Keratinocyte (primary cell): Measurements from ENCODE around the gene SEPHS2. TPM values are rescaled to one million over a fixed set of nuclear protein-coding genes. Genes with fewer than 3 reads are reported as not detected.
"Not testable (repeated sequence)": the region's sequence is repeated elsewhere in the genome, so short reads cannot be mapped to it uniquely, and the experiment has no call there.

Experiments used
- DNase-seq: peaks from one replicate; pipeline ENCODE4 v3.0.0-alpha.2; 2011; ENCODE audit warnings: low read depth, missing footprints, low spot score
- FAIRE-seq: peaks from 2 replicates; lab custom pipeline; 2011; peaks lifted over from hg19 to GRCh38; lab: Jason Lieb, UNC
- H2AFZ ChIP-seq: 2 replicates; pipeline ENCODE4 v1.6.0; 2012; ENCODE audit warnings: low read length, control low read depth, inconsistent platforms; ENCODE audit not compliant: control insufficient read depth
- H3K27ac ChIP-seq: 2 replicates; pipeline ENCODE4 v1.5.1; 2011; ENCODE audit warnings: low read length; ENCODE audit not compliant: control insufficient read depth, insufficient read depth
- H3K27me3 ChIP-seq: 3 replicates; pipeline ENCODE4 v1.6.0; 2011; ENCODE audit warnings: low read length; ENCODE audit not compliant: control insufficient read depth, insufficient read depth; ENCODE audit errors: extremely low read depth
- H3K36me3 ChIP-seq, 2 experiments: 2 replicates in 1 of 2; 3 replicates in 1 of 2; pipeline ENCODE4 v1.5.1; 2011; ENCODE audit warnings: low read length in 2 of 2, mild to moderate bottlenecking in 1 of 2; ENCODE audit not compliant: control insufficient read depth in 2 of 2, insufficient read depth in 2 of 2; ENCODE audit errors: extremely low read depth in 1 of 2
- H3K4me1 ChIP-seq: 3 replicates; pipeline ENCODE4 v1.5.1; 2011; ENCODE audit warnings: low read length; ENCODE audit not compliant: control insufficient read depth, insufficient read depth; ENCODE audit errors: extremely low read depth
- H3K4me2 ChIP-seq: 3 replicates; pipeline ENCODE4 v1.6.0; 2011; ENCODE audit warnings: low read depth, low read length; ENCODE audit not compliant: control insufficient read depth, insufficient read depth; ENCODE audit errors: extremely low read depth
- H3K4me3 ChIP-seq, 3 experiments: fragments of 200-600 bp in 1 of 3; sonication (generic) in 1 of 3; 2 replicates in 2 of 3; 3 replicates in 1 of 3; pipeline ENCODE4 v1.5.1; 2011 to 2016; ENCODE audit warnings: low read length in 3 of 3, mild to moderate bottlenecking in 3 of 3, control low read depth in 2 of 3, inconsistent platforms in 1 of 3, low read depth in 1 of 3, mixed read lengths in 1 of 3, mixed run types in 1 of 3, moderate library complexity in 1 of 3; ENCODE audit not compliant: control insufficient read depth in 2 of 3, insufficient read depth in 2 of 3; ENCODE audit errors: extremely low read depth in 1 of 3
- H3K79me2 ChIP-seq: 2 replicates; pipeline ENCODE4 v1.6.0; 2012; ENCODE audit warnings: low read length; ENCODE audit not compliant: control insufficient read depth, insufficient read depth
- H3K9ac ChIP-seq: 3 replicates; pipeline ENCODE4 v1.6.0; 2011; ENCODE audit warnings: low read length; ENCODE audit not compliant: control insufficient read depth, insufficient read depth; ENCODE audit errors: extremely low read depth
- H3K9me1 ChIP-seq: 3 replicates; pipeline ENCODE4 v1.6.0; 2011; ENCODE audit warnings: low read length; ENCODE audit not compliant: control insufficient read depth, insufficient read depth; ENCODE audit errors: extremely low read depth
- H3K9me3 ChIP-seq: 2 replicates; pipeline ENCODE4 v1.5.1; 2012; ENCODE audit warnings: low read depth, low read length; ENCODE audit not compliant: control insufficient read depth
- H4K20me1 ChIP-seq: 3 replicates; pipeline ENCODE4 v1.6.0; 2011; ENCODE audit warnings: low read length; ENCODE audit not compliant: control insufficient read depth, insufficient read depth; ENCODE audit errors: extremely low read depth
- EZH2 ChIP-seq: IDR thresholded peaks from one replicate; pipeline ENCODE4 v1.6.1; 2012; ENCODE audit warnings: inconsistent platforms, mild to moderate bottlenecking, low read length, moderate library complexity
- dilution Hi-C: fragments of 300-500 bp; cut with MboI; formaldehyde crosslinking; loops from one replicate; pipeline ENCODE4 v1.7.0; 2020; ENCODE audit warnings: low sequenced_read_pairs; ENCODE audit not compliant: extremely low pct_ligation_motif_present
- polyA plus RNA-seq, 5 experiments: library from polyadenylated mRNA; depleted of rRNA in 3 of 5; stranded (reverse) in 3 of 5; stranded (forward) in 1 of 5; unstranded in 1 of 5; fragments of >200 nt; gene quantifications; 1 replicate in 1 of 5; 2 replicates in 3 of 5; 3 replicates in 1 of 5; pipeline versions ENCODE4 v1.2.1 to v1.2.3, GENCODE V29; 2011 to 2012; ENCODE audit warnings: missing spikeins in 2 of 5, low read depth in 1 of 5, low replicate concordance in 1 of 5
- TF ChIP-seq, protein P1 (sequence below), 3 experiments: IDR thresholded peaks in 1 of 3; conservative IDR thresholded peaks in 1 of 3; optimal IDR thresholded peaks in 1 of 3; 2 replicates in 2 of 3; 3 replicates in 1 of 3; pipeline versions ENCODE3 to v1.5.1; 2011; ENCODE audit warnings: low read length in 3 of 3, mild to moderate bottlenecking in 3 of 3, moderate library complexity in 2 of 3, control low read depth in 1 of 3, inconsistent platforms in 1 of 3; ENCODE audit not compliant: insufficient read depth in 2 of 3; ENCODE audit errors: extremely low read depth in 1 of 3

SEPHS2 gene
- polyA plus RNA-seq, 1 donor (not counting 4 experiments of a cell fraction or from before 2014, with no cell fraction given) = 36.5 TPM

DNA sequence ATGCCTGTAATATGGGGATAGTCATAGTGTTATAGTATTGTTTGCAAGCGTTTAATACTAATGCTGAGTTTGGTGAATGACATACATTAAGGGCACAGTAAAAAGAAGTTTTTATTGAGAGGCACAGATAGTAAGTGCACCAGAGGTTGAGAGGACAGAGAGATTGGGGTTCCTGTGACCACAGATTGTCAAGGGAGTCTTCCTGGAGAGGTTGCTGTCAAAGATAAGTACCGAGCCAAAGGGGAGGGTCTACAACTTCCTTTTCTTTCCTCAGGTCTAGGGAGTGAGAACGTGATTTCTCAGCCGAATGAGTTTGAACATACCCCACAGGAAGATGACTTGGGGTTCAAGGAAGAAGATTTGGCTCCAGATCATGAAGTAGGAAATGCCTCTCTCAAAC, 48.6 kb downstream of the SEPHS2 start:
- H3K9ac ChIP-seq = no peak overlapping the region
- dilution Hi-C loops = no loop called here
- H4K20me1 ChIP-seq = no peaks in the 10 kb centered on the region
- H2AFZ ChIP-seq = no peak overlapping the region
- peaks cover 12% of the 10 kb centered on the region for H3K4me1 ChIP-seq
- no peak overlapping the region for H3K27ac ChIP-seq
- peaks cover 0 to 3% of the 10 kb centered on the region in 2 experiments for H3K36me3 ChIP-seq
- H3K9me3 ChIP-seq = no peaks in the 10 kb centered on the region
- H3K4me3 ChIP-seq = no peak overlapping the region
- DNase-seq (no peak), FAIRE-seq (no peak)
- H3K79me2 ChIP-seq = peaks cover 4% of the 10 kb centered on the region
- no peaks in the 10 kb centered on the region for H3K27me3 ChIP-seq
- no peaks in the 10 kb centered on the region for H3K9me1 ChIP-seq
- TF ChIP-seq, protein P1, sequence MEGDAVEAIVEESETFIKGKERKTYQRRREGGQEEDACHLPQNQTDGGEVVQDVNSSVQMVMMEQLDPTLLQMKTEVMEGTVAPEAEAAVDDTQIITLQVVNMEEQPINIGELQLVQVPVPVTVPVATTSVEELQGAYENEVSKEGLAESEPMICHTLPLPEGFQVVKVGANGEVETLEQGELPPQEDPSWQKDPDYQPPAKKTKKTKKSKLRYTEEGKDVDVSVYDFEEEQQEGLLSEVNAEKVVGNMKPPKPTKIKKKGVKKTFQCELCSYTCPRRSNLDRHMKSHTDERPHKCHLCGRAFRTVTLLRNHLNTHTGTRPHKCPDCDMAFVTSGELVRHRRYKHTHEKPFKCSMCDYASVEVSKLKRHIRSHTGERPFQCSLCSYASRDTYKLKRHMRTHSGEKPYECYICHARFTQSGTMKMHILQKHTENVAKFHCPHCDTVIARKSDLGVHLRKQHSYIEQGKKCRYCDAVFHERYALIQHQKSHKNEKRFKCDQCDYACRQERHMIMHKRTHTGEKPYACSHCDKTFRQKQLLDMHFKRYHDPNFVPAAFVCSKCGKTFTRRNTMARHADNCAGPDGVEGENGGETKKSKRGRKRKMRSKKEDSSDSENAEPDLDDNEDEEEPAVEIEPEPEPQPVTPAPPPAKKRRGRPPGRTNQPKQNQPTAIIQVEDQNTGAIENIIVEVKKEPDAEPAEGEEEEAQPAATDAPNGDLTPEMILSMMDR (optimal IDR thresholded peaks at IDR 0.05 in 1 of 3, IDR thresholded peaks at IDR 0.05 in 1 of 3, conservative IDR thresholded peaks at IDR 0.05 in 1 of 3; ENCODE audit: extremely low read depth in 1 of 3, insufficient read depth in 2 of 3, low read length in 3 of 3) = no peak
- TF ChIP-seq EZH2 = no peak
- H3K4me2 ChIP-seq = no peak overlapping the region

DNA sequence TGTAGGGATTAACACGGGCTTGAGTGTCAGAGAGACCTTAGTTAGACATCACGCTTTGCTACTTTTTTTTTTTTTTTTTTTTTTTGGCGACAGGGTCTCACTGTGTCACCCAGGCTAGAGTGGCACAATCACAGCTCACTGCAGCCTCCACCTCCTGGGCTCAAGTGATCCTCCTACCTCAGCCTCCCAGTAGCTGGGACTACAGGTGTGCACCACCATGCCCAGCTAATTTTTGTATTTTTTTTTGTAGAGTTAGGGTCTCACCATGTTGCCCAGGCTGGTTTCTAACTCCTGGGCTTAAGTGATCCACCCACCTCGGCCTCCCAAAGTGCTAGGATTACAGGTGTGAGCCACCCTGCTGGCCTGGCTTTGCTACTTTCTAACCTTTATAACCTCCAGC, 49.0 kb downstream of the SEPHS2 start:
- H3K9me3 ChIP-seq, H3K27ac ChIP-seq, dilution Hi-C loops, H3K79me2 ChIP-seq, H3K9ac ChIP-seq, H3K4me3 ChIP-seq, DNase-seq, H3K27me3 ChIP-seq, H2AFZ ChIP-seq, H3K36me3 ChIP-seq, H4K20me1 ChIP-seq, H3K9me1 ChIP-seq, FAIRE-seq: not testable (repeated sequence)
- Histone ChIP-seq H3K4me1 (peaks cover 12% of the 10 kb centered on the region), H3K4me2 (peak overlapping the region; percentile 84)

DNA sequence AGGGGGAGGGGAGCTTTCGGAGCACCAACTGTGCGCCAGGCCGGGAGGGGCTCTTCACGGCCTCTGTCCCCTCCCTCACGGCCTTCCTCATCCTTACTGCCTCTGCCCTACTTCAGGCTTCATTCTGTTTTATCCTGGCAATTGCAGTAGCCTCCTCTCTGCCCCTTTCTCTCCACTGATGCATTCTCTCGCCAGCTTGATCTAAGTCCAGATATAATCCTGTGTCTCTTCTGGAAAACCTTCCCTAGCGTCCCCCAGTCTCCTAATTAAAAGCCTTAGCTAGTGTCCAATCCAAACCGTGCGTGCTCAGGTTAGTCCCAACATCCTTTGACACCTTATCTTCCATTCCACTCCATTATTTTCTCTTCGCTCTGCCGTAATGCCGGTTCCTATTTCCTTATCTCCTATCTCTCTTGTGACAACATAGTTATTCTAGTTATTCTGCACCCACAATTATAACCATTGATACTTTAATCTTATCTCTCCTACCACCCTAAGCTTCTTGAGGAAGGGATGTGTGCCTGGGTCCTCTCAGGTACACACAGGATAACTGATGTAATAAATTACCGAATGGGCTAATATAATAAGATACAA, 49.6 kb downstream of the SEPHS2 start:
- FAIRE-seq = no peak
- peak overlapping the region; percentile 17 for H3K27ac ChIP-seq

More for the DNA sequence above, 49.6 kb downstream of the SEPHS2 start:
- no peaks in the 10 kb centered on the region for H3K9me3 ChIP-seq
- DNase-seq = no peak
- peak overlapping the region; percentile 74 to 84 (median 78) for H3K4me3 ChIP-seq
- peaks cover 0 to 3% of the 10 kb centered on the region in 2 experiments for H3K36me3 ChIP-seq
- dilution Hi-C loops = no loop called here
- no peaks in the 10 kb centered on the region for H3K9me1 ChIP-seq
- no peak for TF ChIP-seq EZH2
- TF ChIP-seq, protein P1 (optimal IDR thresholded peaks at IDR 0.05 in 1 of 3, IDR thresholded peaks at IDR 0.05 in 1 of 3, conservative IDR thresholded peaks at IDR 0.05 in 1 of 3; ENCODE audit: extremely low read depth in 1 of 3, insufficient read depth in 2 of 3, low read length in 3 of 3) = no peak
- H2AFZ ChIP-seq = peak overlapping the region; percentile 64
- peak overlapping the region; percentile 67 for H3K9ac ChIP-seq
- peaks cover 4% of the 10 kb centered on the region for H3K79me2 ChIP-seq
- H3K27me3 ChIP-seq = no peaks in the 10 kb centered on the region
- H4K20me1 ChIP-seq = no peaks in the 10 kb centered on the region
- peak overlapping the region; percentile 84 for H3K4me2 ChIP-seq
- H3K4me1 ChIP-seq = peaks cover 12% of the 10 kb centered on the region
